ENCODE results near the gene RBMS3.

The RBMS3 gene

GRCh38 chr3:29914861-29915524, 634.1 kb downstream of the RBMS3 start:
- in situ Hi-C loops (cut with MboI; ENCODE audit: low sequenced_read_pairs), result no loop called here

- in situ Hi-C loops (cut with MboI; ENCODE audit: low sequenced_read_pairs), result no loop called here
These were observed 638.7 kb downstream of the RBMS3 start for GRCh38 chr3:29919571-29919970.

GRCh38 chr3:29922992-29923746, 642.3 kb downstream of the RBMS3 start:
- in situ Hi-C loops (cut with MboI; ENCODE audit: low sequenced_read_pairs), result no loop called here

GRCh38 chr3:29924783-29925561, 644.1 kb downstream of the RBMS3 start:
- in situ Hi-C loops (cut with MboI; ENCODE audit: low sequenced_read_pairs), result no loop called here

- in situ Hi-C loops (cut with MboI; ENCODE audit: low sequenced_read_pairs), result no loop called here
These were observed 645.5 kb downstream of the RBMS3 start for GRCh38 chr3:29926378-29926777.

- in situ Hi-C loops (cut with MboI; ENCODE audit: low sequenced_read_pairs), result no loop called here
These were observed 651.9 kb downstream of the RBMS3 start for GRCh38 chr3:29932696-29933325.

- in situ Hi-C loops (cut with MboI; ENCODE audit: low sequenced_read_pairs), result no loop called here
These were observed 653.1 kb downstream of the RBMS3 start for GRCh38 chr3:29933802-29934490.

GRCh38 chr3:29934751-29935150, 653.9 kb downstream of the RBMS3 start:
- in situ Hi-C loops (cut with MboI; ENCODE audit: low sequenced_read_pairs), result no loop called here

- in situ Hi-C loops (cut with MboI; ENCODE audit: low sequenced_read_pairs), result no loop called here
These were observed 655.2 kb downstream of the RBMS3 start for GRCh38 chr3:29936054-29936453.

GRCh38 chr3:29936766-29937165, 655.9 kb downstream of the RBMS3 start:
- in situ Hi-C loops (cut with MboI; ENCODE audit: low sequenced_read_pairs), result no loop called here

GRCh38 chr3:29937185-29937584, 656.3 kb downstream of the RBMS3 start:
- in situ Hi-C loops (cut with MboI; ENCODE audit: low sequenced_read_pairs), result no loop called here

GRCh38 chr3:29940759-29941323, 660.0 kb downstream of the RBMS3 start:
- in situ Hi-C loops (cut with MboI; ENCODE audit: low sequenced_read_pairs), result no loop called here

GRCh38 chr3:29942297-29942696, 661.4 kb downstream of the RBMS3 start:
- in situ Hi-C loops (cut with MboI; ENCODE audit: low sequenced_read_pairs), result no loop called here

- in situ Hi-C loops (cut with MboI; ENCODE audit: low sequenced_read_pairs), result no loop called here
These were observed 668.3 kb downstream of the RBMS3 start for GRCh38 chr3:29949131-29949530.

GRCh38 chr3:29949940-29950616, 669.2 kb downstream of the RBMS3 start:
- in situ Hi-C loops (cut with MboI; ENCODE audit: low sequenced_read_pairs), result no loop called here

- in situ Hi-C loops (cut with MboI; ENCODE audit: low sequenced_read_pairs), result no loop called here
These were observed 671.6 kb downstream of the RBMS3 start for GRCh38 chr3:29952431-29952830.

- in situ Hi-C loops (cut with MboI; ENCODE audit: low sequenced_read_pairs), result no loop called here
These were observed 674.5 kb downstream of the RBMS3 start for GRCh38 chr3:29955413-29955812.

GRCh38 chr3:29958816-29959215, 677.9 kb downstream of the RBMS3 start:
- in situ Hi-C loops (cut with MboI; ENCODE audit: low sequenced_read_pairs), result no loop called here

GRCh38 chr3:29971895-29972294, 691.0 kb downstream of the RBMS3 start:
- in situ Hi-C loops (cut with MboI; ENCODE audit: low sequenced_read_pairs), result no loop called here
